Measurements from ENCODE around the gene PRPF31.

DNA sequence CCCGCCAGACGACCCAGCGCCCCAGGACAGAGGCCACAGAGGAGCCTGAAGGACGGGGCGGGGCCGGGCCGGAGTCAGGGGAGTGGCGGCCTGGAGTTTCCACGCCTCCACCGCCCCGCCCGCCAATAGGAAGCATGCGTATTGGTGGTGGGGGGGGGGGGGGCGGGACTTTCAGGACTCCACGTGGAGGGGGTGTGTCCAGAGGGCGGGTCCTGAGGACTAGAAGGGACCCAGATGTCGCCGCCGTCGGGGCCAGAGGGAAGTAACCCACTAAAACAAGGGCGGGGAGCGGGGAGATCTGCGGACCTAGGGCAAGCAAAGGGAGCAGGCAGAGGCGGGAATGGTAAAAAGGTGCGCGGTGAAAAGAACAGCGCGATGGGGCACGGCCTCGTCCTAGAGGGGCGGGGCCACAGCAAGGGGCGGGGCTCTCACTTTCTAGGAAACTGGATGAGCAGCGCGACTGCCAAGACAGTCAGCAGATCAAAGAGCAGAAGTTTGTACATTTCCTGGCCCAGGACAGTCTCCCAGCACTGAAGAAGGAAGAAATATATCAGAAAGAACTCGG is 46.8 kb downstream of the PRPF31 start:
- TF ChIP-seq, protein P1, sequence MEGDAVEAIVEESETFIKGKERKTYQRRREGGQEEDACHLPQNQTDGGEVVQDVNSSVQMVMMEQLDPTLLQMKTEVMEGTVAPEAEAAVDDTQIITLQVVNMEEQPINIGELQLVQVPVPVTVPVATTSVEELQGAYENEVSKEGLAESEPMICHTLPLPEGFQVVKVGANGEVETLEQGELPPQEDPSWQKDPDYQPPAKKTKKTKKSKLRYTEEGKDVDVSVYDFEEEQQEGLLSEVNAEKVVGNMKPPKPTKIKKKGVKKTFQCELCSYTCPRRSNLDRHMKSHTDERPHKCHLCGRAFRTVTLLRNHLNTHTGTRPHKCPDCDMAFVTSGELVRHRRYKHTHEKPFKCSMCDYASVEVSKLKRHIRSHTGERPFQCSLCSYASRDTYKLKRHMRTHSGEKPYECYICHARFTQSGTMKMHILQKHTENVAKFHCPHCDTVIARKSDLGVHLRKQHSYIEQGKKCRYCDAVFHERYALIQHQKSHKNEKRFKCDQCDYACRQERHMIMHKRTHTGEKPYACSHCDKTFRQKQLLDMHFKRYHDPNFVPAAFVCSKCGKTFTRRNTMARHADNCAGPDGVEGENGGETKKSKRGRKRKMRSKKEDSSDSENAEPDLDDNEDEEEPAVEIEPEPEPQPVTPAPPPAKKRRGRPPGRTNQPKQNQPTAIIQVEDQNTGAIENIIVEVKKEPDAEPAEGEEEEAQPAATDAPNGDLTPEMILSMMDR (IDR thresholded peaks at IDR 0.05), result no peak
- TF ChIP-seq EP300 (IDR thresholded peaks at IDR 0.05), result no peak
- TF ChIP-seq POLR2AphosphoS5 (IDR thresholded peaks at IDR 0.05), result no peak
